Suprapubic skin (tissue), 4 donors: ENCODE measurements around the gene NFKBIL1. TPM values are rescaled to one million over a fixed set of nuclear protein-coding genes. Genes with fewer than 3 reads are reported as not detected.

Source experiments
- DNase-seq, 2 donors: peaks; one replicate each; pipeline ENCODE4 v3.0.0-alpha.2; 2019; ENCODE audit warnings: low spot score in 2 of 2
- H3K27ac ChIP-seq: fragments of 200-600 bp; sonication (generic); one replicate; pipeline ENCODE4 v1.5.1; 2019
- H3K27me3 ChIP-seq: fragments of 200-600 bp; sonication (generic); one replicate; pipeline ENCODE4 v1.5.1; 2019
- H3K36me3 ChIP-seq: fragments of 200-600 bp; sonication (generic); one replicate; pipeline ENCODE4 v1.5.1; 2019
- H3K4me1 ChIP-seq: fragments of 200-600 bp; sonication (generic); one replicate; pipeline ENCODE4 v1.5.1; 2019
- H3K4me3 ChIP-seq: fragments of 200-600 bp; sonication (generic); one replicate; pipeline ENCODE4 v1.5.1; 2019; ENCODE audit warnings: mild to moderate bottlenecking
- H3K9me3 ChIP-seq: fragments of 200-600 bp; sonication (generic); one replicate; pipeline ENCODE4 v1.5.1; 2019
- CTCF ChIP-seq, 2 donors: fragments of 200-600 bp in 1 of 2; fragments of 450-650 bp in 1 of 2; sonication (generic) in 1 of 2; IDR thresholded peaks; one replicate each; pipeline ENCODE4 v1.5.1; 2016 to 2019; ENCODE audit warnings: antibody characterized with exemption in 2 of 2, mild to moderate bottlenecking in 1 of 2, moderate library complexity in 1 of 2
- EP300 ChIP-seq: sonication (generic); formaldehyde crosslinking; IDR thresholded peaks from one replicate; pipeline ENCODE4 v1.6.1; 2017; ENCODE audit warnings: antibody characterized with exemption
- POLR2A ChIP-seq, 2 donors: fragments of 450-650 bp; IDR thresholded peaks; one replicate each; pipeline ENCODE4 v1.6.1; 2017; ENCODE audit warnings: antibody characterized with exemption in 2 of 2, mild to moderate bottlenecking in 2 of 2, moderate library complexity in 2 of 2
- POLR2AphosphoS5 ChIP-seq, 3 donors: sonication (generic); formaldehyde crosslinking; IDR thresholded peaks; one replicate each; pipeline ENCODE4 v1.6.1; 2017; ENCODE audit warnings: antibody characterized with exemption in 3 of 3
- WGBS: methylation state at CpG from one replicate; pipeline ENCODE4 v1.1.5; 2018; 5-methylcytosine and 5-hydroxymethylcytosine counted together
- total RNA-seq, 4 donors: library from RNA; depleted of rRNA; stranded (reverse); fragments of >200 nt; gene quantifications; one replicate each; pipeline ENCODE4 v1.1.0, GENCODE V29; 2016

NFKBIL1 gene
- total RNA-seq, 4 donors from 2014 or later = 23.6 to 29.5 (median 25.7) TPM

- Histone ChIP-seq H3K27me3 (no peaks in the 10 kb centered on the region), H3K36me3 (peaks cover 45% of the 10 kb centered on the region), H3K9me3 (no peaks in the 10 kb centered on the region), H3K27ac (no peak overlapping the region), H3K4me1 (peaks cover 29% of the 10 kb centered on the region), H3K4me3 (no peak overlapping the region)
- no peak for DNase-seq
- 72% methylated on average over 14 of the region's 14 CpGs for WGBS
- no peak for TF ChIP-seq CTCF (IDR thresholded peaks at IDR 0.05)
Measured at GRCh38 chr6:31558631-31559500, 11.5 kb downstream of the NFKBIL1 start.

- peak overlapping the region; percentile 13 for H3K27ac ChIP-seq
- no peak overlapping the region for H3K4me3 ChIP-seq
- DNase-seq = no peak
- H3K9me3 ChIP-seq = no peaks in the 10 kb centered on the region
- WGBS = 67% methylated on average over 4 of the region's 4 CpGs
- peaks cover 41% of the 10 kb centered on the region for H3K36me3 ChIP-seq
- H3K27me3 ChIP-seq = no peaks in the 10 kb centered on the region
- TF ChIP-seq POLR2A (IDR thresholded peaks at IDR 0.05) (no peak), POLR2AphosphoS5 (IDR thresholded peaks at IDR 0.05) (no peak), CTCF (IDR thresholded peaks at IDR 0.05) (no peak), EP300 (no peak)
- H3K4me1 ChIP-seq = peaks cover 29% of the 10 kb centered on the region
Measured at GRCh38 chr6:31559606-31559957, 12.2 kb downstream of the NFKBIL1 start.

GRCh38 chr6:31559958-31560696, 12.7 kb downstream of the NFKBIL1 start:
- TF ChIP-seq POLR2A (IDR thresholded peaks at IDR 0.05) (no peak), POLR2AphosphoS5 (IDR thresholded peaks at IDR 0.05) (no peak), CTCF (IDR thresholded peaks at IDR 0.05) (no peak), EP300 (no peak)
- H3K4me3 ChIP-seq = no peak overlapping the region
- H3K27ac ChIP-seq = peak overlapping the region; percentile 13
- H3K36me3 ChIP-seq = peaks cover 41% of the 10 kb centered on the region
- H3K9me3 ChIP-seq = no peaks in the 10 kb centered on the region
- no peaks in the 10 kb centered on the region for H3K27me3 ChIP-seq
- DNase-seq = no peak
- 54% methylated on average over 7 of the region's 7 CpGs for whole genome bisulfite sequencing
- peaks cover 29% of the 10 kb centered on the region for H3K4me1 ChIP-seq

GRCh38 chr6:31560697-31561058, 13.3 kb downstream of the NFKBIL1 start:
- Histone ChIP-seq H3K36me3 (peaks cover 41% of the 10 kb centered on the region), H3K27me3 (no peaks in the 10 kb centered on the region), H3K4me3 (no peak overlapping the region), H3K9me3 (no peaks in the 10 kb centered on the region), H3K4me1 (peaks cover 29% of the 10 kb centered on the region), H3K27ac (peak overlapping the region; percentile 13)
- TF ChIP-seq POLR2A (IDR thresholded peaks at IDR 0.05) (no peak), POLR2AphosphoS5 (IDR thresholded peaks at IDR 0.05) (no peak), EP300 (no peak), CTCF (IDR thresholded peaks at IDR 0.05) (no peak)
- no peak for DNase-seq
